Ishikawa (cell line): ENCODE results near the gene RAB22A.

Experiments used
- CEBPB ChIP-seq: IDR thresholded peaks from 2 replicates; pipeline ENCODE4 v1.6.1; 2012
- CREB1 ChIP-seq: IDR thresholded peaks from 2 replicates; pipeline ENCODE4 v1.6.1; 2012; ENCODE audit warnings: low read depth
- EGR1 ChIP-seq: IDR thresholded peaks from 2 replicates; pipeline ENCODE4 v1.6.1; 2012
- EP300 ChIP-seq: IDR thresholded peaks from 2 replicates; pipeline ENCODE4 v1.6.1; 2012; ENCODE audit warnings: borderline replicate concordance
- FOXM1 ChIP-seq: IDR thresholded peaks from 2 replicates; pipeline ENCODE4 v1.6.1; 2012; ENCODE audit warnings: low read depth, borderline replicate concordance
- MAX ChIP-seq: IDR thresholded peaks from 2 replicates; pipeline ENCODE4 v1.6.1; 2012
- NFIC ChIP-seq: IDR thresholded peaks from 2 replicates; pipeline ENCODE4 v1.6.1; 2012
- RAD21 ChIP-seq: IDR thresholded peaks from 2 replicates; pipeline ENCODE4 v1.6.1; 2012; ENCODE audit warnings: low read depth
- REST ChIP-seq: IDR thresholded peaks from 2 replicates; pipeline ENCODE4 v1.6.1; 2012; ENCODE audit warnings: low read depth, mild to moderate bottlenecking
- TAF1 ChIP-seq: IDR thresholded peaks from 2 replicates; pipeline ENCODE4 v1.6.1; 2012; ENCODE audit warnings: low read depth, mild to moderate bottlenecking
- TCF12 ChIP-seq: IDR thresholded peaks from 2 replicates; pipeline ENCODE4 v1.6.1; 2012; ENCODE audit warnings: low read depth
- TEAD4 ChIP-seq: IDR thresholded peaks from 2 replicates; pipeline ENCODE4 v1.6.1; 2012
- USF1 ChIP-seq: IDR thresholded peaks from 2 replicates; pipeline ENCODE4 v1.6.1; 2012
- YY1 ChIP-seq: IDR thresholded peaks from 2 replicates; pipeline ENCODE4 v1.6.1; 2012; ENCODE audit warnings: low read depth
- ZBTB7A ChIP-seq: IDR thresholded peaks from 2 replicates; pipeline ENCODE4 v1.6.1; 2012; ENCODE audit warnings: low read depth

The RAB22A gene

GRCh38 chr20:58393299-58393698, 83.8 kb downstream of the RAB22A start:
- TF ChIP-seq ZBTB7A (no peak), EP300 (no peak), REST (no peak), FOXM1 (no peak), MAX (no peak), EGR1 (no peak), CEBPB (no peak), TCF12 (no peak), USF1 (no peak), RAD21 (no peak), YY1 (no peak), CREB1 (no peak), TAF1 (no peak)

GRCh38 chr20:58394801-58395200, 85.3 kb downstream of the RAB22A start:
- TF ChIP-seq RAD21: no peak
- no peak for TF ChIP-seq TCF12
- TF ChIP-seq EGR1: no peak
- no peak for TF ChIP-seq USF1
- no peak for TF ChIP-seq FOXM1
- no peak for TF ChIP-seq TAF1
- TF ChIP-seq TEAD4: no peak
- TF ChIP-seq NFIC: no peak
- TF ChIP-seq YY1: no peak
- no peak for TF ChIP-seq CEBPB
- TF ChIP-seq ZBTB7A: no peak

GRCh38 chr20:58395604-58396003, 86.1 kb downstream of the RAB22A start:
- TF ChIP-seq TCF12 (no peak), REST (no peak), RAD21 (no peak), NFIC (no peak), MAX (no peak), YY1 (no peak), FOXM1 (no peak), ZBTB7A (no peak), EGR1 (no peak), EP300 (no peak), USF1 (no peak), CREB1 (no peak), TAF1 (no peak), TEAD4 (no peak), CEBPB (no peak)

- no peak for TF ChIP-seq YY1
- no peak for TF ChIP-seq TCF12
- TF ChIP-seq EGR1: no peak
- TF ChIP-seq CEBPB: no peak
- TF ChIP-seq CREB1: no peak
- no peak for TF ChIP-seq TAF1
Measured at GRCh38 chr20:58397429-58397828, 87.9 kb downstream of the RAB22A start.

GRCh38 chr20:58398254-58398653, 88.7 kb downstream of the RAB22A start:
- TF ChIP-seq YY1 (no peak), TEAD4 (no peak)

- TF ChIP-seq CEBPB (no peak), EP300 (no peak), RAD21 (no peak), FOXM1 (no peak), REST (no peak), NFIC (no peak), TCF12 (no peak), CREB1 (no peak), USF1 (no peak), TAF1 (no peak), TEAD4 (no peak), YY1 (no peak), EGR1 (no peak), MAX (no peak), ZBTB7A (no peak)
Measured at GRCh38 chr20:58399926-58400325, 90.4 kb downstream of the RAB22A start.
